Neural progenitor cell (in vitro differentiated cells): Measurements from ENCODE around the gene BIRC7.

ENCODE experiments used
- EZH2phosphoT487 ChIP-seq: fragments of 200-600 bp; sonication (generic); IDR thresholded peaks from 2 replicates; pipeline ENCODE4 v1.6.1; 2017; ENCODE audit warnings: antibody characterized with exemption
- TF ChIP-seq, protein P1 (sequence below): fragments of 200-600 bp; sonication (generic); IDR thresholded peaks from 2 replicates; pipeline ENCODE4 v1.5.1; 2017; ENCODE audit warnings: antibody characterized with exemption, mild to moderate bottlenecking

DNA sequence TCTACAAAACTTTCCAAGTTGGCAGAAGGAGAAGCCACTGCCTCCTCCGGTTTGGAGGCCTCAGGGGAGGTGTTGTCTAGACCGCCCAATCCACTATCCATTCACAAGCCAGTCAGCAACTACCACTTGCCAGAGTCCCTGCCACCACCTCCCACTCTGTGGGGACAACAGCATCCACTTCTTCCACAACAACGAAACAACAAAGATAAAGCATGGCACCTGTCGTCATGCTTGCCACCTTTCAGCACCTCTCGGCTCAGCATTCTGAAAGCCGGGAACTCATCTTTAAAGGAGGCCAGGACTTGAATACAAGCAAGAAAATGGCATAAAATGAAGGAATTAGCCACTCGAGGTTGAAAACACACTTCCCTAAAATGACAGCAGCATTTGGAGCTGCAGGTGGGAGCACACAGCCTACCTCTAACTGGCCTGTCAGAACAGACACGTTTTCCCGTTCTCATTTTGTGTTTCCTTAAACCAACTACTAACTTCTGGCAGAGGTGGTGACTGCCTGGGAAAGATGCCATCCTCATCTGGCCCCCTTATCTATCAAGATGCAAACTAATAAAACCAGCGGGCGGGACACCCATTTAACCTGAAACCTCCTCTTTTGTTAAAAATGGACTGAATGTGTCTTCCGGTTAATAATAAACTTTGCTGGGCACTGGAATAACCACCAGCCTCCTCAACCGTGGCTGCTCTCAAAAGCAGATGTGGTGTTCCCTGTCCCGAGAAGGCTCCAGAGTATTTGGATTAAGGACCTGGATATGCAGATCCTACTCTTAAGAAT is 41.5 kb upstream of the BIRC7 start:
- TF ChIP-seq EZH2phosphoT487: no peak
- TF ChIP-seq, protein P1, sequence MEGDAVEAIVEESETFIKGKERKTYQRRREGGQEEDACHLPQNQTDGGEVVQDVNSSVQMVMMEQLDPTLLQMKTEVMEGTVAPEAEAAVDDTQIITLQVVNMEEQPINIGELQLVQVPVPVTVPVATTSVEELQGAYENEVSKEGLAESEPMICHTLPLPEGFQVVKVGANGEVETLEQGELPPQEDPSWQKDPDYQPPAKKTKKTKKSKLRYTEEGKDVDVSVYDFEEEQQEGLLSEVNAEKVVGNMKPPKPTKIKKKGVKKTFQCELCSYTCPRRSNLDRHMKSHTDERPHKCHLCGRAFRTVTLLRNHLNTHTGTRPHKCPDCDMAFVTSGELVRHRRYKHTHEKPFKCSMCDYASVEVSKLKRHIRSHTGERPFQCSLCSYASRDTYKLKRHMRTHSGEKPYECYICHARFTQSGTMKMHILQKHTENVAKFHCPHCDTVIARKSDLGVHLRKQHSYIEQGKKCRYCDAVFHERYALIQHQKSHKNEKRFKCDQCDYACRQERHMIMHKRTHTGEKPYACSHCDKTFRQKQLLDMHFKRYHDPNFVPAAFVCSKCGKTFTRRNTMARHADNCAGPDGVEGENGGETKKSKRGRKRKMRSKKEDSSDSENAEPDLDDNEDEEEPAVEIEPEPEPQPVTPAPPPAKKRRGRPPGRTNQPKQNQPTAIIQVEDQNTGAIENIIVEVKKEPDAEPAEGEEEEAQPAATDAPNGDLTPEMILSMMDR: no peak
